ENCODE results near the gene ABCB1.

GRCh38 chr7:87628780-87629569 lies 28.3 kb upstream of the ABCB1 start:
- TF ChIP-seq CTCF (IDR thresholded peaks at IDR 0.05; ENCODE audit: extremely low read depth in 1 of 2, insufficient read depth in 1 of 2, low read depth in 1 of 2, low read length in 2 of 2): no peak
- no peak for TF ChIP-seq POLR2A (IDR thresholded peaks at IDR 0.05; ENCODE audit: low read depth, low read length)
- TF ChIP-seq EZH2 (IDR thresholded peaks at IDR 0.05; ENCODE audit: borderline replicate concordance, low read depth, low read length, severe bottlenecking): no peak
